ENCODE data around the gene ANKRD13B.

ANKRD13B gene

DNA sequence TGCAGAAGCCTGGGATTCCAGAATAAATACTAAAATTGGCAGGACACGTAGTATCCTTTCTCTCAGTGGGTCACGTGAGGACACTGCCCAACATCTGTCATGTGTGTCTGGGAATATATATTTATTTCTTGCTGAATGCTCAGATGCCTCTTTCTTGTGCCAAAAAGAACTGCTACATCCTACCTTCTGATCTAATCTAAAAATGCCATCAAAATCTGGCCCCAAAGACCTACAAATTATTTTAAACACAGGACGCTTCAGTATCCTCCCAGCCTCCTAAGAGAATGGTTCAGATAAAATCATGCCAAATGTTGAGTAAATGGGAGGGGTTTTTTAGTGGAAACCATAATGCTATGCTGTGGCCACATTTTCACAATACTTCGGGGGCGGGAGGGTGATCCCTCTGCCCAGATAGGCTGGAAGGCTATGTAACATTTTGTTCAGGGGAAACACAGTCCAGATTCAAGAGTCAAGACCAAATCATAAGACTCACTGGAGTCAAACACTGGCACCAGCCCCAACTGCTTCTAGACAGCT is 52.7 kb downstream of the ANKRD13B start:
- no peak for TF ChIP-seq TEAD4 (IDR thresholded peaks at IDR 0.05)
- no peak for TF ChIP-seq CEBPB (IDR thresholded peaks at IDR 0.05)
- no peak for TF ChIP-seq ZBTB7A (IDR thresholded peaks at IDR 0.05; ENCODE audit: low read depth)
- TF ChIP-seq TCF12 (IDR thresholded peaks at IDR 0.05; ENCODE audit: low read depth) = no peak
- TF ChIP-seq EGR1 (IDR thresholded peaks at IDR 0.05) = no peak
- TF ChIP-seq TAF1 (IDR thresholded peaks at IDR 0.05; ENCODE audit: low read depth) = no peak
- no peak for TF ChIP-seq EP300 (IDR thresholded peaks at IDR 0.05; ENCODE audit: borderline replicate concordance)
- TF ChIP-seq FOXM1 (IDR thresholded peaks at IDR 0.05; ENCODE audit: borderline replicate concordance, low read depth) = no peak
- TF ChIP-seq NFIC (IDR thresholded peaks at IDR 0.05) = no peak
- TF ChIP-seq, protein P1, sequence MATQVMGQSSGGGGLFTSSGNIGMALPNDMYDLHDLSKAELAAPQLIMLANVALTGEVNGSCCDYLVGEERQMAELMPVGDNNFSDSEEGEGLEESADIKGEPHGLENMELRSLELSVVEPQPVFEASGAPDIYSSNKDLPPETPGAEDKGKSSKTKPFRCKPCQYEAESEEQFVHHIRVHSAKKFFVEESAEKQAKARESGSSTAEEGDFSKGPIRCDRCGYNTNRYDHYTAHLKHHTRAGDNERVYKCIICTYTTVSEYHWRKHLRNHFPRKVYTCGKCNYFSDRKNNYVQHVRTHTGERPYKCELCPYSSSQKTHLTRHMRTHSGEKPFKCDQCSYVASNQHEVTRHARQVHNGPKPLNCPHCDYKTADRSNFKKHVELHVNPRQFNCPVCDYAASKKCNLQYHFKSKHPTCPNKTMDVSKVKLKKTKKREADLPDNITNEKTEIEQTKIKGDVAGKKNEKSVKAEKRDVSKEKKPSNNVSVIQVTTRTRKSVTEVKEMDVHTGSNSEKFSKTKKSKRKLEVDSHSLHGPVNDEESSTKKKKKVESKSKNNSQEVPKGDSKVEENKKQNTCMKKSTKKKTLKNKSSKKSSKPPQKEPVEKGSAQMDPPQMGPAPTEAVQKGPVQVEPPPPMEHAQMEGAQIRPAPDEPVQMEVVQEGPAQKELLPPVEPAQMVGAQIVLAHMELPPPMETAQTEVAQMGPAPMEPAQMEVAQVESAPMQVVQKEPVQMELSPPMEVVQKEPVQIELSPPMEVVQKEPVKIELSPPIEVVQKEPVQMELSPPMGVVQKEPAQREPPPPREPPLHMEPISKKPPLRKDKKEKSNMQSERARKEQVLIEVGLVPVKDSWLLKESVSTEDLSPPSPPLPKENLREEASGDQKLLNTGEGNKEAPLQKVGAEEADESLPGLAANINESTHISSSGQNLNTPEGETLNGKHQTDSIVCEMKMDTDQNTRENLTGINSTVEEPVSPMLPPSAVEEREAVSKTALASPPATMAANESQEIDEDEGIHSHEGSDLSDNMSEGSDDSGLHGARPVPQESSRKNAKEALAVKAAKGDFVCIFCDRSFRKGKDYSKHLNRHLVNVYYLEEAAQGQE (IDR thresholded peaks at IDR 0.05; ENCODE audit: low read depth) = no peak
- no peak for TF ChIP-seq RAD21 (IDR thresholded peaks at IDR 0.05; ENCODE audit: low read depth)
- TF ChIP-seq CREB1 (IDR thresholded peaks at IDR 0.05; ENCODE audit: low read depth) = no peak
- TF ChIP-seq, protein P2, sequence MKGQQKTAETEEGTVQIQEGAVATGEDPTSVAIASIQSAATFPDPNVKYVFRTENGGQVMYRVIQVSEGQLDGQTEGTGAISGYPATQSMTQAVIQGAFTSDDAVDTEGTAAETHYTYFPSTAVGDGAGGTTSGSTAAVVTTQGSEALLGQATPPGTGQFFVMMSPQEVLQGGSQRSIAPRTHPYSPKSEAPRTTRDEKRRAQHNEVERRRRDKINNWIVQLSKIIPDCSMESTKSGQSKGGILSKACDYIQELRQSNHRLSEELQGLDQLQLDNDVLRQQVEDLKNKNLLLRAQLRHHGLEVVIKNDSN (IDR thresholded peaks at IDR 0.05) = no peak
- no peak for TF ChIP-seq YY1 (IDR thresholded peaks at IDR 0.05; ENCODE audit: low read depth)
- TF ChIP-seq, protein P3, sequence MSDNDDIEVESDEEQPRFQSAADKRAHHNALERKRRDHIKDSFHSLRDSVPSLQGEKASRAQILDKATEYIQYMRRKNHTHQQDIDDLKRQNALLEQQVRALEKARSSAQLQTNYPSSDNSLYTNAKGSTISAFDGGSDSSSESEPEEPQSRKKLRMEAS (IDR thresholded peaks at IDR 0.05) = no peak

DNA sequence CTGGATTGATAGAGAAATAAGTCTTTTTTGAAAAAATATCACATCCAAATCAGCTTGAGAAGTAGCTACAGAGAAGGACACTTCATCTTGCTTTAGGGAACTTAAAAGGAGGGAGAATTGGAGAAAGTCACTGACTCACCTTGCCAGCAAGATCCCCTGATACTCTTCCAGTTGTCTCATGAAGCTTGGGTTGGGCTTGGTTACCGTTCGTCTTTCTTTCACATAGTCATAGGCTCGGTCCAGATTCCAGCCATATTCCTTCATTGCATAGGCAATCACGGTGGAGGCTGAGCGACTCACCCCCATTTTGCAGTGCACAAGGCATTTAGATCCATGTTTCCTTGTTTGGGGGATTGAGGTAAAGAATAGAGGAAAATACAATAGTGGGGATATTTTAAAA is 55.1 kb downstream of the ANKRD13B start:
- TF ChIP-seq CREB1 (IDR thresholded peaks at IDR 0.05; ENCODE audit: low read depth) = no peak
- TF ChIP-seq FOXM1 (IDR thresholded peaks at IDR 0.05; ENCODE audit: borderline replicate concordance, low read depth) = no peak
- no peak for TF ChIP-seq TAF1 (IDR thresholded peaks at IDR 0.05; ENCODE audit: low read depth)
- TF ChIP-seq, protein P1 (IDR thresholded peaks at IDR 0.05; ENCODE audit: low read depth) = no peak
- TF ChIP-seq TEAD4 (IDR thresholded peaks at IDR 0.05) = no peak
- TF ChIP-seq CEBPB (IDR thresholded peaks at IDR 0.05) = no peak
- no peak for TF ChIP-seq YY1 (IDR thresholded peaks at IDR 0.05; ENCODE audit: low read depth)
- no peak for TF ChIP-seq RAD21 (IDR thresholded peaks at IDR 0.05; ENCODE audit: low read depth)
- no peak for TF ChIP-seq NFIC (IDR thresholded peaks at IDR 0.05)
- TF ChIP-seq, protein P3 (IDR thresholded peaks at IDR 0.05) = no peak
- TF ChIP-seq TCF12 (IDR thresholded peaks at IDR 0.05; ENCODE audit: low read depth) = no peak
- no peak for TF ChIP-seq EP300 (IDR thresholded peaks at IDR 0.05; ENCODE audit: borderline replicate concordance)
- TF ChIP-seq ZBTB7A (IDR thresholded peaks at IDR 0.05; ENCODE audit: low read depth) = no peak
- TF ChIP-seq EGR1 (IDR thresholded peaks at IDR 0.05) = no peak
- TF ChIP-seq, protein P2 (IDR thresholded peaks at IDR 0.05) = no peak

DNA sequence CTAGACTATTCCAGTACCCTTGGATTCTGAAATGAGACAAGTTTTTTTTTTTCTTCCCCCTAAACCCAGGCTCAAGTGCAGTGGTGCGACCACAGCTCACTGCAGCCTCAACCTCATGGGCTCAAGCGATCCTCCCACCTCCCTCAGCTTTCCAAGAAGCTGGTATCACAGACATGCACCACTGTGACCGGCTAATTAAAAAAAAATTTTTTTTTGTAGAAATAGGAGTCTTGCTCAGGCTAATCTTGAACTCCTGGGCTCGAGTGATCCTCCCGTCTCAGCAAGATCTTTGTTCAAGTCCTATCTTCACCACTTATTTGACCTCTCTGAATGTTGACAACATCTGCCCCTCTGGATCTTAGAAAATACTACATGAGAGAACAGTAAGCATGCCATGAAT is 56.4 kb downstream of the ANKRD13B start:
- TF ChIP-seq FOXM1 (IDR thresholded peaks at IDR 0.05; ENCODE audit: borderline replicate concordance, low read depth) (no peak), NFIC (IDR thresholded peaks at IDR 0.05) (no peak), ZBTB7A (IDR thresholded peaks at IDR 0.05; ENCODE audit: low read depth) (no peak), CREB1 (IDR thresholded peaks at IDR 0.05; ENCODE audit: low read depth) (no peak), RAD21 (IDR thresholded peaks at IDR 0.05; ENCODE audit: low read depth) (no peak), EP300 (IDR thresholded peaks at IDR 0.05; ENCODE audit: borderline replicate concordance) (no peak), TAF1 (IDR thresholded peaks at IDR 0.05; ENCODE audit: low read depth) (no peak), TCF12 (IDR thresholded peaks at IDR 0.05; ENCODE audit: low read depth) (no peak), EGR1 (IDR thresholded peaks at IDR 0.05) (no peak), TEAD4 (IDR thresholded peaks at IDR 0.05) (no peak), YY1 (IDR thresholded peaks at IDR 0.05; ENCODE audit: low read depth) (no peak), CEBPB (IDR thresholded peaks at IDR 0.05) (no peak)
- TF ChIP-seq, protein P2 (IDR thresholded peaks at IDR 0.05) = no peak
- TF ChIP-seq, protein P1 (IDR thresholded peaks at IDR 0.05; ENCODE audit: low read depth) = no peak
- TF ChIP-seq, protein P3 (IDR thresholded peaks at IDR 0.05) = no peak

All from Ishikawa (cell line).